GM12892 (cell line): ENCODE measurements around the gene SIT1.
A peak's percentile ranks its signal among the peaks of the same experiment; 100 is the strongest.

Experiments
- DNase-seq: peaks from one replicate; pipeline ENCODE4 v3.0.0; 2011; ENCODE audit not compliant: insufficient read length
- FAIRE-seq: peaks from 2 replicates; lab custom pipeline; 2011; peaks lifted over from hg19 to GRCh38; lab: Jason Lieb, UNC
- POLR2A ChIP-seq: IDR thresholded peaks from 2 replicates; pipeline ENCODE4 v1.6.1; 2011; ENCODE audit warnings: low read depth, low read length, control low read depth
- POLR2AphosphoS5 ChIP-seq: IDR thresholded peaks from 2 replicates; pipeline ENCODE4 v1.6.1; 2011; ENCODE audit warnings: low read depth, low read length, control low read depth
- TAF1 ChIP-seq: IDR thresholded peaks from 2 replicates; pipeline ENCODE4 v1.6.1; 2011; ENCODE audit warnings: low read depth, mild to moderate bottlenecking, control low read depth, low read length, borderline replicate concordance

The SIT1 gene

DNA sequence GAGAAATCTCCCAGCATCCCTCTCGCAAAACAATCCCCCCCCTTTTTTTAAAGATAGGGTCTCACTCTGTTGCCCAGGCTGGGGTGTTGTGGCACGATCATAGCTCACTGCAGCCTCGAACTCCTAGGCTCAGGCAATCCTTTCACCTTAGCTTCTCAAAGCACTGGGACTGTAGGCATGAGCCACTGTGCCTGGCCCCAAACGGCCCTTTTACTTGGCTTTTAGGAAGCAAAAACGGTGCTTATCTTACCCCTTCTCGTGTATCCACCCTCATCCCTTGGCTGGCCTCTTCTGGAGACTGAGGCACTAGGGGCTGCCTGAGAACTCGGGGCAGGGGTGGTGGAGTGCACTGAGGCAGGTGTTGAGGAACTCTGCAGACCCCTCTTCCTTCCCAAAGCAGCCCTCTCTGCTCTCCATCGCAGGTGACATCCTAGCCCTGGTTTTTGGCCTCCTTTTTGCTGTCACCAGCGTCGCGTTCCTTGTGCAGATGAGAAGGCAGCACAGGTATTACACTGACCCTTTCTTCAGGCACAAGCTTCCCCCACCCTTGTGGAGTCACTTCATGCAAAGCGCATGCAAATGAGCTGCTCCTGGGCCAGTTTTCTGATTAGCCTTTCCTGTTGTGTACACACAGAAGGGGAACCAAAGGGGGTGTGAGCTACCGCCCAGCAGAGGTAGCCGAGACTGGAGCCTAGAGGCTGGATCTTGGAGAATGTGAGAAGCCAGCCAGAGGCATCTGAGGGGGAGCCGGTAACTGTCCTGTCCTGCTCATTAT lies 29.8 kb upstream of the SIT1 start:
- peak; percentile 88 for FAIRE-seq
- TF ChIP-seq POLR2AphosphoS5: no peak
- no peak for TF ChIP-seq POLR2A
- TF ChIP-seq TAF1: no peak
- DNase-seq: no peak

DNA sequence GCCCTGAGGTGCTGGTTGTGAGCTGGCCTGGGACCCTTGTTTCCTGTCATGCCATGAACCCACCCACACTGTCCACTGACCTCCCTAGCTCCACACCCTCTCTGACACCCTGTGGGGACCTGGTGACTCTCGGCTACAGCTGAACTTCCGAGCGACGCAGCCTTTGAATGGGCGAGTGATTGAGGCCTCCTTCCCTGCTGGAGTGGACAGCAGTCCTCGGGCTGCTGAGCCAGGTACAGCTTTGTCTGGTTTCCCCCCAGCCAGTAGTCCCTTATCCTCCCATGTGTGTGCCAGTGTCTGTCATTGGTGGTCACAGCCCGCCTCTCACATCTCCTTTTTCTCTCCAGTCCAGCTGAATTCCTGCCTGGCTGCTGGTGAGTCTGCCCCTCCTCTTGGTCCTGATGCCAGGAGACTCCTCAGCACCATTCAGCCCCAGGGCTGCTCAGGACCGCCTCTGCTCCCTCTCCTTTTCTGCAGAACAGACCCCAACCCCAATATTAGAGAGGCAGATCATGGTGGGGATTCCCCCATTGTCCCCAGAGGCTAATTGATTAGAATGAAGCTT lies 29.1 kb upstream of the SIT1 start:
- TF ChIP-seq POLR2A (no peak), POLR2AphosphoS5 (no peak), TAF1 (no peak)
- FAIRE-seq: peak; percentile 21
- no peak for DNase-seq

DNA sequence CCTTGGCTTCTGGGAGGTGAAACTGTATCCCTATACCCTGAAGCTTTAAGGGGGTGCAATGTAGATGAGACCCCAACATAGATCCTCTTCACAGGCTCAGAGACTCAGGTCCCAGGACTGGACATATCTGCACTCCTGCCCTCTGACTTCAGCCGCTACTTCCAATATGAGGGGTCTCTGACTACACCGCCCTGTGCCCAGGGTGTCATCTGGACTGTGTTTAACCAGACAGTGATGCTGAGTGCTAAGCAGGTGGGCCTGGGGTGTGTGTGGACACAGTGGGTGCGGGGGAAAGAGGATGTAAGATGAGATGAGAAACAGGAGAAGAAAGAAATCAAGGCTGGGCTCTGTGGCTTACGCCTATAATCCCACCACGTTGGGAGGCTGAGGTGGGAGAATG lies 28.4 kb upstream of the SIT1 start:
- FAIRE-seq (no peak), DNase-seq (no peak)
- TF ChIP-seq POLR2A: no peak
- TF ChIP-seq POLR2AphosphoS5: no peak
- no peak for TF ChIP-seq TAF1

DNA sequence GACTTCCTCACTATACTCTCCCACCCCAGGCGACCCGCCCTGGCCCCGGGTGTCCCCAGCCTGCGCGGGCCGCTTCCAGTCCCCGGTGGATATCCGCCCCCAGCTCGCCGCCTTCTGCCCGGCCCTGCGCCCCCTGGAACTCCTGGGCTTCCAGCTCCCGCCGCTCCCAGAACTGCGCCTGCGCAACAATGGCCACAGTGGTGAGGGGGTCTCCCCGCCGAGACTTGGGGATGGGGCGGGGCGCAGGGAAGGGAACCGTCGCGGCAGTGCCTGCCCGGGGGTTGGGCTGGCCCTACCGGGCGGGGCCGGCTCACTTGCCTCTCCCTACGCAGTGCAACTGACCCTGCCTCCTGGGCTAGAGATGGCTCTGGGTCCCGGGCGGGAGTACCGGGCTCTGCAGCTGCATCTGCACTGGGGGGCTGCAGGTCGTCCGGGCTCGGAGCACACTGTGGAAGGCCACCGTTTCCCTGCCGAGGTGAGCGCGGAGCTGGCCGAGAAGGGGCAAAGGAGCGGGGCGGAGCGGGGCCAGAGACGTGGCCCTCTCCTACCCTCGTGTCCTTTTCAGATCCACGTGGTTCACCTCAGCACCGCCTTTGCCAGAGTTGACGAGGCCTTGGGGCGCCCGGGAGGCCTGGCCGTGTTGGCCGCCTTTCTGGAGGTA lies 25.1 kb upstream of the SIT1 start:
- DNase-seq (no peak), FAIRE-seq (no peak)
- TF ChIP-seq POLR2AphosphoS5: no peak

DNA sequence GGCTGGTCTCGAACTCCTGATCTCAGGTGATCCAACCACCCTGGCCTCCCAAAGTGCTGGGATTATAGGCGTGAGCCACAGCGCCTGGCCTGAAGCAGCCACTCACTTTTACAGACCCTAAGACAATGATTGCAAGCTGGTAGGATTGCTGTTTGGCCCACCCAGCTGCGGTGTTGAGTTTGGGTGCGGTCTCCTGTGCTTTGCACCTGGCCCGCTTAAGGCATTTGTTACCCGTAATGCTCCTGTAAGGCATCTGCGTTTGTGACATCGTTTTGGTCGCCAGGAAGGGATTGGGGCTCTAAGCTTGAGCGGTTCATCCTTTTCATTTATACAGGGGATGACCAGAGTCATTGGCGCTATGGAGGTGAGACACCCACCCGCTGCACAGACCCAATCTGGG lies 24.5 kb upstream of the SIT1 start:
- DNase-seq: no peak
- no peak for FAIRE-seq
- TF ChIP-seq TAF1: no peak
- TF ChIP-seq POLR2AphosphoS5: no peak
- TF ChIP-seq POLR2A: no peak

DNA sequence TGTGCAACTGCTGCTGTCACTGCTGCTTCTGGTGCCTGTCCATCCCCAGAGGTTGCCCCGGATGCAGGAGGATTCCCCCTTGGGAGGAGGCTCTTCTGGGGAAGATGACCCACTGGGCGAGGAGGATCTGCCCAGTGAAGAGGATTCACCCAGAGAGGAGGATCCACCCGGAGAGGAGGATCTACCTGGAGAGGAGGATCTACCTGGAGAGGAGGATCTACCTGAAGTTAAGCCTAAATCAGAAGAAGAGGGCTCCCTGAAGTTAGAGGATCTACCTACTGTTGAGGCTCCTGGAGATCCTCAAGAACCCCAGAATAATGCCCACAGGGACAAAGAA lies 23.3 kb upstream of the SIT1 start:
- DNase-seq: no peak
- no peak for FAIRE-seq
- TF ChIP-seq POLR2A (no peak), TAF1 (no peak), POLR2AphosphoS5 (no peak)

DNA sequence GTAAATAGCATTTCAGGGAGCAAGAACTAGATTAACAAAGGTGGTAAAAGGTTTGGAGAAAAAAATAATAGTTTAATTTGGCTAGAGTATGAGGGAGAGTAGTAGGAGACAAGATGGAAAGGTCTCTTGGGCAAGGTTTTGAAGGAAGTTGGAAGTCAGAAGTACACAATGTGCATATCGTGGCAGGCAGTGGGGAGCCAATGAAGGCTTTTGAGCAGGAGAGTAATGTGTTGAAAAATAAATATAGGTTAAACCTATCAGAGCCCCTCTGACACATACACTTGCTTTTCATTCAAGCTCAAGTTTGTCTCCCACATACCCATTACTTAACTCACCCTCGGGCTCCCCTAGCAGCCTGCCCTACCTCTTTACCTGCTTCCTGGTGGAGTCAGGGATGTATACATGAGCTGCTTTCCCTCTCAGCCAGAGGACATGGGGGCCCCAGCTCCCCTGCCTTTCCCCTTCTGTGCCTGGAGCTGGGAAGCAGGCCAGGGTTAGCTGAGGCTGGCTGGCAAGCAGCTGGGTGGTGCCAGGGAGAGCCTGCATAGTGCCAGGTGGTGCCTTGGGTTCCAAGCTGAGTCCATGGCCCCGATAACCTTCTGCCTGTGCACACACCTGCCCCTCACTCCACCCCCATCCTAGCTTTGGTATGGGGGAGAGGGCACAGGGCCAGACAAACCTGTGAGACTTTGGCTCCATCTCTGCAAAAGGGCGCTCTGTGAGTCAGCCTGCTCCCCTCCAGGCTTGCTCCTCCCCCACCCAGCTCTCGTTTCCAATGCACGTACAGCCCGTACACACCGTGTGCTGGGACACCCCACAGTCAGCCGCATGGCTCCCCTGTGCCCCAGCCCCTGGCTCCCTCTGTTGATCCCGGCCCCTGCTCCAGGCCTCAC lies 22.6 kb upstream of the SIT1 start, which contains the start of gene CA9:
Gene CA9 (plus strand): TSS at position 797 of the 893 bp plus-strand sequence. CDS start 32 bp downstream, at position 829.
- no peak for TF ChIP-seq POLR2A
- no peak for TF ChIP-seq POLR2AphosphoS5
- TF ChIP-seq TAF1: no peak
- no peak for DNase-seq
- FAIRE-seq: no peak

DNA sequence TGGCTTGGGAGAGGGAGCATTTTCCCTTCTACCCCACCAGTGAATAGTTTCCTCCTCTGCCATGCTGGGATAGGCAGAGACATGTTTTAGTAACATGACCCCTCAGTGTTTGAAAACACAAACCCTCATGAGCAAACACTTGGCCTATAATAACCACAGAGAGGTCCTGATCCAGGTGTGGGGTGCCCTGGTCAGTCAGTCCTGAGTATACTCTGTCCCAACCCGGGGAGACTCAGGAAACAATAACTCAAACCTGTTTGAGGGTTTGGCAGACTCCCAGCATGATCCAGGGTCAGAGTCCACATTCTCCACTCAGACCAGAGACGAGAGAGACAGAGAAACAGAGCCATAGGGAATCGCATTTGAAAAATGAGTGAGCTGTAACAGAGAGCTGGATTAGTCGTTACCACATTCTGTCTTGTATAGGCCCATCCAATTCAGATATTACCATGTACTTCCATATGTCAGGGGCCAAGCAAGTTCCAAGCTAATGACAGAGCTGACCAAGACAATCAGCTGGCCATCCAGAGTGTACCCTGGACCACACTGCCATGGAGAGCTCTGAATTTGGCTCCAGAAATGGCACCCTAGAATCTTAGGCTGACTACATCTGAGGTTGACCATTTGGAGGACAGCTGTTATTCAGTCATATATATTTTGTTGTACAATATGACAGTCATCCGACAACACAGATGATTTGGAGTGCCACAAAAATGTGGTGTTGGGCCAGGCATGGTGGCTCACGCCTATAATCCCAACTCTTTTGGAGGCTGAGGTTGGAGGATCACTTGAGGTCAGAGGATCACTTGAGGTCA lies 18.8 kb upstream of the SIT1 start:
- no peak for FAIRE-seq
- TF ChIP-seq TAF1 (no peak), POLR2AphosphoS5 (no peak), POLR2A (no peak)
- no peak for DNase-seq

DNA sequence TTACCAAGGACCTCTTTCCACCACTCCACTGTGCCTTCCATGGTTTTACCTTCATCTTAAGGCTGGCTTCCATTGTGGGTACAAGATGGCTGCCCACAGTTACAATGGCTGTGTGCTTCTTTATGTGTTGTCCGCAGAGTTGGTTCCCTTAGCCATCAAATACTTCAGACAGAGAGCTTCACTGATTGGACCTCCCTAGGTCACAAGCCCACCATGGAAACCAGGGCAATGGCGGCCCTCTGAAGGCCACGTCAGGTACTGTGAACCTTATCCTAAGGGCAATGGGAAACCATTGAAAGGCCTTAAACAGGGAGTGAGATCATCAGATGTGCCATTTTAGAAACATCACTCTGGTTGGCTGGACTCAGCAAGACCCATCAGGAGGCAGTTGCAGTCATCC lies 17.2 kb upstream of the SIT1 start:
- no peak for DNase-seq
- FAIRE-seq: no peak
- TF ChIP-seq POLR2A (no peak), TAF1 (no peak), POLR2AphosphoS5 (no peak)

DNA sequence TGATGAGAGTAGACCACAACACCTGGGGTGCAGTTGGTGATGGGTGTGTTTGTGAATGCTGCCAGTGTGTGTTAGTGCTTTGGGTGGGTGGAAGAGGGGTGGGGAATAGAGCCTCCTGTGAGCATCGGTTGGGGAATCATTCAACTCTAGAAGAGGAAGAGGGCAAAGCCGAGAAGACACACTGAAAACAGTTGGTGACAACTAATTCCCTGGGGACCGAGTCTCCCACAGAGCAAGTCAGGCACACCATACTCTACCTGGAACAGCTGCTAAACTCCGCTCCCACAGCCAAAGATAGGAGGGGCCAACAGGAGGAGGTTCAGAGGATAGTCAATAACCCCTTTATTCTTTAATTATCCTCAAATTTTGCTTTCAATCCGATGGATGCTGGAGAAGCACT lies 15.8 kb upstream of the SIT1 start:
- DNase-seq (no peak), FAIRE-seq (no peak)
- no peak for TF ChIP-seq TAF1
- TF ChIP-seq POLR2A: no peak
- no peak for TF ChIP-seq POLR2AphosphoS5

DNA sequence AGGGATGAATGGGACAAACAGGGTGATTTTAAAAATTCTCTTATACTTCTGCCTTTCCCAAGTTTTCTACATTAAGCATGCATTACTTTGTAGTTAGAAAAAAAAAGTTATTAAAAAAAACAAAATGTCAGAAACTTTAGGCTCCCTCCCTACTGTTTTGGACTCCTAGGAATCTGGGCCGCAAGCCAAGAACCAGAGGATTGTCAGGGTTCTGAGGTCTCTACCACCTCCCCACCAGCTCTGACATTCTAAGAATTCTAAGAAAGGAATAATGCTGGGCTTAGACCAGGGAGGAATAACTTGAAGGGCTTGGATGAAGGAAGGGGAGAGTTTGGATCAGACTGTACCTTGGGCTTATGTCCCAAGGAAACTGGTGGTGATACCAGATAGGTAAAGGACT lies 15.3 kb upstream of the SIT1 start:
- peak; percentile 57 for FAIRE-seq
- DNase-seq: no peak

DNA sequence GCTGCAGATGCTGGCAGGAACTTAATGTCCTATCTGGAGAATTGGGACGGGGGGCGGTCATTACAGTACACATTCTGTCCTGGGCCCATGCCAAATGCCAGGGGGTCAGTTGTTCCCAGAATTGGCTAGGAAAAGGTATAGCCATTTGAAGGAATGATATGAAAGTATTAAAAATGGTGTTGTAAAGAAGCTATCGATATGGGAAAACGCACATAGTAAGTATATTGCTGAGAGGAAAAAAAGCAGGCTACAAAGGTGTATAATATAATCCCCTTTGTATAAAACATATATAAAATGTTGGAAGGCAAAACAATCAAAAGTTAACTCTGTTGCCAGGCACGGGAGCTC lies 14.7 kb upstream of the SIT1 start:
- TF ChIP-seq TAF1: no peak
- TF ChIP-seq POLR2AphosphoS5: no peak
- no peak for TF ChIP-seq POLR2A
- DNase-seq (no peak), FAIRE-seq (no peak)

More for the DNA sequence above, 15.3 kb upstream of the SIT1 start:
- TF ChIP-seq POLR2AphosphoS5: no peak
- no peak for TF ChIP-seq TAF1
